K562 (cell line): Measurements from ENCODE around the gene AMDHD2. TPM values are rescaled to one million over a fixed set of nuclear protein-coding genes. Genes with fewer than 3 reads are reported as not detected.
A peak's percentile ranks its signal among the peaks of the same experiment; 100 is the strongest.

Experiments
- ATAC-seq: fragments of 200-7000 bp; cut with Tn5 transposase; 3 replicates; pipeline ENCODE4 v1.9.1; 2020; ENCODE audit warnings: moderate library complexity
- BruUV-seq: library from RNA; stranded (reverse); fragments of 400-500 nt; replicated peaks from 2 replicates; lab custom pipeline; 2021; lab: Mats Ljungman, UMichigan
- CTCF ChIA-PET: fragments of 300-600 bp; formaldehyde crosslinking; extraction: SDS; loops from one replicate; lab custom pipeline; 2021; ENCODE audit warnings: low intra/inter-chr PET ratio; lab: Yijun Ruan, JAX
- POLR2A ChIA-PET: fragments of 300-600, 350-650 bp; sonication (Branson Sonifier 250); formaldehyde crosslinking; extraction: SDS; loops from one replicate; lab custom pipeline; 2021; ENCODE audit warnings: antibody characterized with exemption, inconsistent platforms; lab: Yijun Ruan, JAX
- DNase-seq, 4 experiments: peaks; one replicate each; pipeline versions ENCODE4 v3.0.0 to v3.0.0-alpha.2; 2011 to 2018; ENCODE audit warnings: low spot score in 3 of 4, mixed read lengths in 3 of 4; ENCODE audit errors: extremely low read depth in 1 of 4
- FAIRE-seq: peaks from 2 replicates; lab custom pipeline; 2011; peaks lifted over from hg19 to GRCh38; lab: Jason Lieb, UNC
- H2AFZ ChIP-seq: 2 replicates; pipeline ENCODE4 v1.6.0; 2011; ENCODE audit warnings: low read depth, low read length, control low read depth, inconsistent platforms
- H3K27ac ChIP-seq: fragments of 200-600 bp; 3 replicates; pipeline ENCODE4 v1.8.0; 2011; ENCODE audit warnings: low read depth, mild to moderate bottlenecking, control low read depth, inconsistent platforms, low read length, moderate library complexity, mixed read lengths; ENCODE audit errors: extremely low read depth
- H3K27me3 ChIP-seq, 2 experiments: fragments of 300-600 bp in 1 of 2; 2 replicates in 1 of 2; 3 replicates in 1 of 2; pipeline versions ENCODE4 v1.6.0 to v1.8.0; 2011; ENCODE audit warnings: inconsistent platforms in 2 of 2, low read length in 2 of 2, mild to moderate bottlenecking in 1 of 2, mixed read lengths in 1 of 2, moderate library complexity in 1 of 2; ENCODE audit not compliant: control insufficient read depth in 2 of 2, insufficient read depth in 2 of 2
- H3K36me3 ChIP-seq: fragments of 300-600 bp; 3 replicates; pipeline ENCODE4 v1.8.0; 2011; ENCODE audit warnings: mild to moderate bottlenecking, low read length, inconsistent platforms; ENCODE audit not compliant: control insufficient read depth, insufficient read depth
- H3K4me1 ChIP-seq, 2 experiments: fragments of 200-600 bp in 1 of 2; replicated peaks in 1 of 2; 2 replicates in 1 of 2; 3 replicates in 1 of 2; pipeline versions ENCODE4 v1.5.1 to v1.8.0; 2011; ENCODE audit warnings: inconsistent platforms in 2 of 2, low read length in 2 of 2, mild to moderate bottlenecking in 1 of 2, mixed read lengths in 1 of 2, moderate library complexity in 1 of 2; ENCODE audit not compliant: control insufficient read depth in 2 of 2, insufficient read depth in 2 of 2
- H3K4me2 ChIP-seq: 2 replicates; pipeline ENCODE4 v1.6.1; 2011; ENCODE audit warnings: low read length, control low read depth, inconsistent platforms, mixed read lengths; ENCODE audit not compliant: insufficient read depth
- H3K4me3 ChIP-seq: fragments of 200-600 bp; sonication (generic), shearing (Covaris generic); 2 replicates; pipeline ENCODE4 v1.5.1; 2016; ENCODE audit warnings: control low read depth, inconsistent platforms
- H3K79me2 ChIP-seq: fragments of 200-600 bp; 3 replicates; pipeline ENCODE4 v1.8.0; 2011; ENCODE audit warnings: low read length, inconsistent platforms; ENCODE audit not compliant: control insufficient read depth, insufficient read depth
- H3K9ac ChIP-seq, 2 experiments: 2 replicates each; pipeline versions ENCODE4 v1.6.0 to v1.6.1; 2011; ENCODE audit warnings: low read depth in 2 of 2, low read length in 2 of 2, control low read depth in 1 of 2, inconsistent platforms in 1 of 2, mild to moderate bottlenecking in 1 of 2, mixed read lengths in 1 of 2; ENCODE audit not compliant: insufficient read depth in 1 of 2
- H3K9me1 ChIP-seq: one replicate; pipeline ENCODE4 v1.6.0; 2011; ENCODE audit warnings: inconsistent platforms, mild to moderate bottlenecking, low read length, moderate library complexity; ENCODE audit not compliant: control insufficient read depth, insufficient read depth
- H3K9me3 ChIP-seq: replicated peaks from 2 replicates; pipeline ENCODE4 v1.5.1; 2011; ENCODE audit warnings: low read depth, low read length, inconsistent platforms; ENCODE audit not compliant: control insufficient read depth, insufficient read depth
- H4K20me1 ChIP-seq: replicated peaks from 2 replicates; pipeline ENCODE4 v1.6.1; 2011; ENCODE audit warnings: low read length, inconsistent platforms, mixed read lengths; ENCODE audit not compliant: control insufficient read depth, insufficient read depth
- BDP1 ChIP-seq: IDR thresholded peaks from 3 replicates; pipeline ENCODE4 v1.6.1; 2011; ENCODE audit not compliant: insufficient read length, insufficient read depth
- CBFA2T2 ChIP-seq: fragments of 450-650 bp; conservative IDR thresholded peaks from 2 replicates; pipeline ENCODE4 v1.6.1; 2017; ENCODE audit warnings: mild to moderate bottlenecking
- COPS2 ChIP-seq: fragments of 450-650 bp; conservative IDR thresholded peaks from 2 replicates; pipeline ENCODE4 v1.6.1; 2016; ENCODE audit warnings: mild to moderate bottlenecking, moderate library complexity
- CREB5 ChIP-seq: fragments of 250-450 bp; sonication (Bioruptor Pico); IDR thresholded peaks from 2 replicates; pipeline ENCODE4 v1.5.0; 2020; ENCODE audit warnings: mild to moderate bottlenecking
- HNRNPUL1 ChIP-seq: fragments of 200-400 bp; formaldehyde crosslinking; IDR thresholded peaks from 2 replicates; pipeline ENCODE4 v1.6.1; 2017; ENCODE audit warnings: low read length
- ILF3 ChIP-seq: fragments of 450-650 bp; IDR thresholded peaks from 2 replicates; pipeline ENCODE4 v1.6.1; 2018; ENCODE audit warnings: antibody characterized with exemption, mild to moderate bottlenecking, moderate library complexity, borderline replicate concordance
- MCM3 ChIP-seq: fragments of 450-650 bp; IDR thresholded peaks from 2 replicates; pipeline ENCODE4 v1.6.1; 2016
- NFIC ChIP-seq: fragments of 450-650 bp; IDR thresholded peaks from 2 replicates; pipeline ENCODE4 v1.6.1; 2017; ENCODE audit warnings: mild to moderate bottlenecking, inconsistent platforms
- PHB ChIP-seq: fragments of 250-450 bp; sonication (Bioruptor Pico); IDR thresholded peaks from 2 replicates; pipeline ENCODE4 v1.5.0; 2021
- SMARCB1 ChIP-seq: IDR thresholded peaks from 2 replicates; pipeline ENCODE4 v1.6.1; 2011; ENCODE audit warnings: improper control_type of control experiment, low read depth; ENCODE audit not compliant: insufficient read length
- ZBTB5 ChIP-seq: fragments of 450-650 bp; IDR thresholded peaks from 2 replicates; pipeline ENCODE4 v1.6.1; 2017; ENCODE audit warnings: antibody characterized with exemption
- ZNF764 ChIP-seq: fragments of 250-450 bp; sonication (Bioruptor Pico); IDR thresholded peaks from 2 replicates; pipeline ENCODE4 v1.4.0; 2020; ENCODE audit warnings: low read depth, mild to moderate bottlenecking, moderate library complexity
- WGBS: fragments of 100-300 bp; shearing (Covaris generic); methylation state at CpG from one replicate; pipeline ENCODE4 v1.1.6; 2016; ENCODE audit warnings: low coverage, mixed read lengths; ENCODE audit not compliant: insufficient coverage; ENCODE audit errors: missing lambda C conversion rate; 5-methylcytosine and 5-hydroxymethylcytosine counted together
- in situ Hi-C: fragments of 300-500 bp; cut with MboI; formaldehyde crosslinking; loops from 4 replicates; pipeline ENCODE4 v1.15.0; 2018; ENCODE audit warnings: inconsistent platforms, mixed read lengths
- intact Hi-C: fragments of 100-400 bp; cut with micrococcal nuclease; formaldehyde crosslinking; loops from 2 replicates; pipeline ENCODE4 v1.14.2; 2022
- polyA plus RNA-seq, 8 experiments: library from polyadenylated mRNA; depleted of rRNA in 4 of 8; stranded (reverse) in 5 of 8; unstranded in 3 of 8; fragments of >200 nt; fragmentation: Nextera tagmentation in 2 of 8; fragmentation: Illumina TruSeq in 1 of 8; extraction: Ambion mirVana in 2 of 8; extraction: Trizol in 1 of 8; gene quantifications; 2 replicates each; pipeline versions ENCODE4 v1.2.1 to v1.2.3, GENCODE V29; 2011 to 2014; ENCODE audit warnings: inconsistent platforms in 1 of 8, missing spikeins in 1 of 8
- total RNA-seq, 7 experiments: library from RNA; depleted of rRNA in 6 of 7; stranded (reverse); fragments of >200 nt in 6 of 7; fragmentation: Illumina TruSeq in 2 of 7; extraction: Trizol in 2 of 7; gene quantifications; 2 replicates each; pipeline versions ENCODE4 v1.2.1 to v1.2.3, GENCODE V29; 2011 to 2021; ENCODE audit warnings: low replicate concordance in 1 of 7

Gene AMDHD2
- total and polyA plus RNA-seq, 9 of the 15 experiments (the other 6 are each of a cell fraction or from before 2014, with no cell fraction given) = 0.38 to 56.9 (median 18.3) TPM; not detected in 1

DNA sequence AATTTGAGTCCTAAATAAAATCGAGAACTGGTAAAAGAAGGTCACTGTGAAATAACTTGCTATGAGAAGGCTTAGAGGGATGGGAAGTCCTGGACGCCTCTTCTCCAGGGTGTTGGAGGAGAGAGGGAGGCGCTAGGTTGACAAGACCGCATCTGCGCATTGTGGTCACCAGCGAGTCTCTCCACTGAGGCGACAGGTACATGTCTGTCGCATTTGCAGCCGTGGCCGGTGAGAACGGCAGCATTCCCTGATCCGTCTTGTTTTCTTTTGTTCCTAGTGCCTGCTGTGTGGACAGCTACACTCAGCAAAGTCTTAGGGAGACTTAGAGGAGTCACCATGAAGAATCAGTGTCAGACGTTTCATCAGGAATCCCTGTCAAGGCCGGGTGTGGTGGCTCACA is 14.5 kb upstream of the AMDHD2 start:
- intact Hi-C loops (loop anchor here (10.0 kb wide), 1 partner anchor 161 kb away; the partner anchor contains the start of gene ABCA3), in situ Hi-C loops (no loop called here)
- H3K9me3 ChIP-seq = no peaks in the 10 kb centered on the region
- CTCF ChIA-PET = no interaction called here
- H3K9me1 ChIP-seq = no peaks in the 10 kb centered on the region
- peaks cover 24% of the 10 kb centered on the region; the same call in 1 of the 3 replicates for H3K36me3 ChIP-seq
- 68% methylated on average over 12 of the region's 14 CpGs for WGBS
- POLR2A ChIA-PET = interaction anchor here (0.7 kb wide), 1 partner anchor 502 kb away, joined by 3 read pairs; no protein-coding TSS in a partner anchor
- no peaks in the 10 kb centered on the region for H3K79me2 ChIP-seq
- no peak overlapping the region for H3K4me2 ChIP-seq
- H4K20me1 ChIP-seq = peaks cover 3% of the 10 kb centered on the region; the same call in 1 of the 2 replicates
- H3K9ac ChIP-seq = 0 out of 4 replicates have a peak overlapping the region, but pooled peaks of 1 of the 2 experiments have one; percentile 59
- FAIRE-seq = peak; percentile 46
- no peak for TF ChIP-seq CBFA2T2
- no TSS peak for BruUV-seq
- H3K27ac ChIP-seq = no peak overlapping the region
- H3K27me3 ChIP-seq = no peaks in the 10 kb centered on the region
- no peak for DNase-seq
- no peak overlapping the region for H3K4me3 ChIP-seq
- H3K4me1 ChIP-seq = peaks cover 15 to 57% of the 10 kb centered on the region in 2 experiments
- ATAC-seq = no peak
- no peak overlapping the region for H2AFZ ChIP-seq

- no peak overlapping the region for H3K4me3 ChIP-seq
- H3K27me3 ChIP-seq = no peaks in the 10 kb centered on the region
- ATAC-seq (no peak; the same call in 2 of the 3 replicates), DNase-seq (no peak), FAIRE-seq (no peak)
- peaks cover 21 to 56% of the 10 kb centered on the region in 2 experiments for H3K4me1 ChIP-seq
- in situ Hi-C loops = no loop called here
- H3K9me1 ChIP-seq = no peaks in the 10 kb centered on the region
- H3K27ac ChIP-seq = no peak overlapping the region
- H3K4me2 ChIP-seq = no peak overlapping the region
- H4K20me1 ChIP-seq = peaks cover 3% of the 10 kb centered on the region; the same call in 1 of the 2 replicates
- H3K9ac ChIP-seq = peak overlapping the region in 1 of 2 experiments; percentile 66; a peak in 1 of 4 replicates
- BruUV-seq = no TSS peak
- intact Hi-C loops = loop anchor here (10.0 kb wide), 1 partner anchor 162 kb away; the partner anchor contains the start of gene ABCA3
- POLR2A ChIA-PET = interaction anchor here (0.6 kb wide), 1 partner anchor 1394 kb away, joined by 3 read pairs; no protein-coding TSS in a partner anchor
- CTCF ChIA-PET = interaction anchor here (0.6 kb wide), 1 partner anchor 900 kb away, joined by 3 read pairs; no protein-coding TSS in a partner anchor
- no peaks in the 10 kb centered on the region; the same call in 2 of the 3 replicates for H3K79me2 ChIP-seq
- H3K9me3 ChIP-seq = no peaks in the 10 kb centered on the region
- 81% methylated on average over 14 of the region's 14 CpGs for WGBS
- H3K36me3 ChIP-seq = peaks cover 16% of the 10 kb centered on the region; the same call in 1 of the 3 replicates
- no peak overlapping the region for H2AFZ ChIP-seq
- TF ChIP-seq MCM3 (no peak), ILF3 (no peak), ZNF764 (no peak), SMARCB1 (no peak), CREB5 (no peak), HNRNPUL1 (no peak), ZBTB5 (no peak), PHB (CRISPR knock-in tag) (no peak), COPS2 (no peak), NFIC (no peak), BDP1 (no peak)
Measured at GRCh38 chr16:2507052-2507659, 13.0 kb upstream of the AMDHD2 start.
